Uterus (tissue), 2 donors: ENCODE results near the gene NXPH1.

Experiments
- POLR2A ChIP-seq, 2 donors: fragments of 450-650 bp; IDR thresholded peaks; one replicate each; pipeline ENCODE4 v1.6.1; 2016; ENCODE audit warnings: antibody characterized with exemption in 2 of 2, mild to moderate bottlenecking in 1 of 2, moderate library complexity in 1 of 2
- TF ChIP-seq, protein P1 (sequence below), 4 experiments: fragments of 200-600 bp in 2 of 4; fragments of 450-650 bp in 2 of 4; sonication (generic) in 2 of 4; IDR thresholded peaks; one replicate each; pipeline ENCODE4 v1.5.1; 2016 to 2019; ENCODE audit warnings: antibody characterized with exemption in 4 of 4, mild to moderate bottlenecking in 2 of 4, moderate library complexity in 1 of 4

DNA sequence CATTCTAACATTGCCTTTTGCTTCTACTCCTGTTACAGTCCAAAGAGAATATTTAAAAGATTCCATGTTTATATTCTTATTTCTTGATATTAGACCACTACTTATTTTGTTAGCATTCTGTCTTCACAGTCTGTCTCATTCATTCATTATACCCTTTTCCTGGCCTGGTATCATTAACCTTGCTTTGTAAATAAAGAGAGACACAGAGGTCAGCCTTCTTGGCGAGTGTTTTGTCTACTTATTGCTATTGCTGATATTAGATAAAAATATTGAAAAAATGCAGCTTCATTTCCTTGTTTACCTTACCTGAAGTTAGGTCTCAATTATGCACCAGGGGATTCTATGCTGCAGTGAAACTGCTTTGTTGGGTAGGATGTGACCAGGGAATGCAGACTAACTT, 179.2 kb downstream of the NXPH1 start:
- TF ChIP-seq POLR2A (IDR thresholded peaks at IDR 0.05) = no peak
- TF ChIP-seq, protein P1, sequence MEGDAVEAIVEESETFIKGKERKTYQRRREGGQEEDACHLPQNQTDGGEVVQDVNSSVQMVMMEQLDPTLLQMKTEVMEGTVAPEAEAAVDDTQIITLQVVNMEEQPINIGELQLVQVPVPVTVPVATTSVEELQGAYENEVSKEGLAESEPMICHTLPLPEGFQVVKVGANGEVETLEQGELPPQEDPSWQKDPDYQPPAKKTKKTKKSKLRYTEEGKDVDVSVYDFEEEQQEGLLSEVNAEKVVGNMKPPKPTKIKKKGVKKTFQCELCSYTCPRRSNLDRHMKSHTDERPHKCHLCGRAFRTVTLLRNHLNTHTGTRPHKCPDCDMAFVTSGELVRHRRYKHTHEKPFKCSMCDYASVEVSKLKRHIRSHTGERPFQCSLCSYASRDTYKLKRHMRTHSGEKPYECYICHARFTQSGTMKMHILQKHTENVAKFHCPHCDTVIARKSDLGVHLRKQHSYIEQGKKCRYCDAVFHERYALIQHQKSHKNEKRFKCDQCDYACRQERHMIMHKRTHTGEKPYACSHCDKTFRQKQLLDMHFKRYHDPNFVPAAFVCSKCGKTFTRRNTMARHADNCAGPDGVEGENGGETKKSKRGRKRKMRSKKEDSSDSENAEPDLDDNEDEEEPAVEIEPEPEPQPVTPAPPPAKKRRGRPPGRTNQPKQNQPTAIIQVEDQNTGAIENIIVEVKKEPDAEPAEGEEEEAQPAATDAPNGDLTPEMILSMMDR (IDR thresholded peaks at IDR 0.05) = no peak
